OCI-LY3 (cell line): ENCODE measurements around the gene C3orf80.

ENCODE experiments used
- EZH2phosphoT487 ChIP-seq: fragments of 200-600 bp; shearing (Covaris generic); IDR thresholded peaks from 2 replicates; pipeline ENCODE4 v1.6.1; 2018; ENCODE audit warnings: antibody characterized with exemption, mixed run types, low read depth
- TF ChIP-seq, protein P1 (sequence below): fragments of 200-600, 300-600 bp; sonication (generic); IDR thresholded peaks from 2 replicates; pipeline ENCODE4 v1.5.1; 2014; ENCODE audit warnings: antibody characterized with exemption, low read length, low read depth

DNA sequence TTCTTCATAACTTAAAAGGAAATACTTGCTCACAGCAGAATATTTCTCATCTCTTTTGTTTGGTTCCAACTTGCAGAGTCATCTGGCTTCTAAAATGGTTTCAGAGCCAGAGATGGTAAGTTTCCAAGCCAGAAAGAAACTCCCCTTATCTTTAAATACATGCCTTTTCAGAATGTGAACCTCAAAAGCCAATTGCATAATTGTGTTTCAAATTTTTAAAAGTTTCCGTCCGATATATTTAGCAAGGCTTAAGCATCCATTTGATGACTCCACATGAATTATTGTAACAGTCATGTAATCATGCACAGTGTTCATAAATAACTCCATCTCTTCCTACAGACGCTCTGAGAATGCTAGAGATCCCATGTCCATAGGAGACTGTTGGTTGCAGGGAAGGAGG is 40.6 kb upstream of the C3orf80 start:
- TF ChIP-seq, protein P1, sequence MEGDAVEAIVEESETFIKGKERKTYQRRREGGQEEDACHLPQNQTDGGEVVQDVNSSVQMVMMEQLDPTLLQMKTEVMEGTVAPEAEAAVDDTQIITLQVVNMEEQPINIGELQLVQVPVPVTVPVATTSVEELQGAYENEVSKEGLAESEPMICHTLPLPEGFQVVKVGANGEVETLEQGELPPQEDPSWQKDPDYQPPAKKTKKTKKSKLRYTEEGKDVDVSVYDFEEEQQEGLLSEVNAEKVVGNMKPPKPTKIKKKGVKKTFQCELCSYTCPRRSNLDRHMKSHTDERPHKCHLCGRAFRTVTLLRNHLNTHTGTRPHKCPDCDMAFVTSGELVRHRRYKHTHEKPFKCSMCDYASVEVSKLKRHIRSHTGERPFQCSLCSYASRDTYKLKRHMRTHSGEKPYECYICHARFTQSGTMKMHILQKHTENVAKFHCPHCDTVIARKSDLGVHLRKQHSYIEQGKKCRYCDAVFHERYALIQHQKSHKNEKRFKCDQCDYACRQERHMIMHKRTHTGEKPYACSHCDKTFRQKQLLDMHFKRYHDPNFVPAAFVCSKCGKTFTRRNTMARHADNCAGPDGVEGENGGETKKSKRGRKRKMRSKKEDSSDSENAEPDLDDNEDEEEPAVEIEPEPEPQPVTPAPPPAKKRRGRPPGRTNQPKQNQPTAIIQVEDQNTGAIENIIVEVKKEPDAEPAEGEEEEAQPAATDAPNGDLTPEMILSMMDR: no peak
- TF ChIP-seq EZH2phosphoT487: no peak
